ENCODE data around the gene TBC1D14. TPM values are rescaled to one million over a fixed set of nuclear protein-coding genes. Genes with fewer than 3 reads are reported as not detected.

The TBC1D14 gene
- total RNA-seq, 1 donor = 34.0 TPM

DNA sequence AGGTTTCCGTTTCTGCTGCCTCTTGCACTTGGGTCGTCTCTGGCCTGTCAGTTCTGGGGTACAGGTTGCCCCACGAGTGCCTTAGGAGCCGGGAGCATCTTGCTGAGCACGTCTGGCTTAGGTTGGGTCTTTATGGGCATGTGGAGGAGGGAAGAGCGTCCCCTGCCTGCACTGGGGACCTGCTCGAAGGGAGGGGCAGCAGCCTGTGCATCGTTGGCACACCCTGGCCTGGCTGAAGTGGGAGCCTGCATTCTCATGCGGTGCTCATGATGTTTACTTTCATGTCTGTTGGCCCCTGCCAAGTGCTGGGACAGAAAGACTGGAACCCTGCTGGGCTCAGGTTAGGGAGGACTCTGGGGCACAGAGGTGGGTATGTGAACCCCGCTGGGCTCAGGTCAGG is 109.7 kb downstream of the TBC1D14 start:
- H3K4me3 ChIP-seq (ENCODE audit: low read depth, low read length) = no peak overlapping the region
- no peak for DNase-seq (ENCODE audit: low read depth)
- TF ChIP-seq, protein P1, sequence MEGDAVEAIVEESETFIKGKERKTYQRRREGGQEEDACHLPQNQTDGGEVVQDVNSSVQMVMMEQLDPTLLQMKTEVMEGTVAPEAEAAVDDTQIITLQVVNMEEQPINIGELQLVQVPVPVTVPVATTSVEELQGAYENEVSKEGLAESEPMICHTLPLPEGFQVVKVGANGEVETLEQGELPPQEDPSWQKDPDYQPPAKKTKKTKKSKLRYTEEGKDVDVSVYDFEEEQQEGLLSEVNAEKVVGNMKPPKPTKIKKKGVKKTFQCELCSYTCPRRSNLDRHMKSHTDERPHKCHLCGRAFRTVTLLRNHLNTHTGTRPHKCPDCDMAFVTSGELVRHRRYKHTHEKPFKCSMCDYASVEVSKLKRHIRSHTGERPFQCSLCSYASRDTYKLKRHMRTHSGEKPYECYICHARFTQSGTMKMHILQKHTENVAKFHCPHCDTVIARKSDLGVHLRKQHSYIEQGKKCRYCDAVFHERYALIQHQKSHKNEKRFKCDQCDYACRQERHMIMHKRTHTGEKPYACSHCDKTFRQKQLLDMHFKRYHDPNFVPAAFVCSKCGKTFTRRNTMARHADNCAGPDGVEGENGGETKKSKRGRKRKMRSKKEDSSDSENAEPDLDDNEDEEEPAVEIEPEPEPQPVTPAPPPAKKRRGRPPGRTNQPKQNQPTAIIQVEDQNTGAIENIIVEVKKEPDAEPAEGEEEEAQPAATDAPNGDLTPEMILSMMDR (IDR thresholded peaks at IDR 0.05; ENCODE audit: insufficient read depth, low read length) = no peak

DNA sequence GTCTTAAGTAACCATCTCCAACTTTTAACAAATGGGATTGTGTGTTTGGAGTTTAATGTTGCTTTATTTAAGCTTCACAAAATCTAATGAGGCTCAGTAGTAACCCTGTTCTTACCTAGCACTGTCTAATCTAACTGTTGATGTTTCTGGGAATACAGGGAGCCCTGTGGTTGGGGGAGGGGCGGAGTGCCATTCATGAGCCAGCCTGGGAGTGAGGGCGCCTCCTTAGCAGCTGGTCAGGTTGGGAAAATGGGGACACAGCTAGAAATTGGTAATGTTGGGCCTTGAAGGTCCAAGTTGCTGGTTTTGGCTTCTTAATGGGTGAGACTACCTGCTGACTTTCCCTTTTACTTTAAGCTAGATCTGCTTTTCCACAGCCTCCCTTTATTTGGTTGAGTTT is 110.7 kb downstream of the TBC1D14 start:
- TF ChIP-seq, protein P1 (IDR thresholded peaks at IDR 0.05; ENCODE audit: insufficient read depth, low read length) = no peak
- DNase-seq (ENCODE audit: low read depth) = no peak

DNA sequence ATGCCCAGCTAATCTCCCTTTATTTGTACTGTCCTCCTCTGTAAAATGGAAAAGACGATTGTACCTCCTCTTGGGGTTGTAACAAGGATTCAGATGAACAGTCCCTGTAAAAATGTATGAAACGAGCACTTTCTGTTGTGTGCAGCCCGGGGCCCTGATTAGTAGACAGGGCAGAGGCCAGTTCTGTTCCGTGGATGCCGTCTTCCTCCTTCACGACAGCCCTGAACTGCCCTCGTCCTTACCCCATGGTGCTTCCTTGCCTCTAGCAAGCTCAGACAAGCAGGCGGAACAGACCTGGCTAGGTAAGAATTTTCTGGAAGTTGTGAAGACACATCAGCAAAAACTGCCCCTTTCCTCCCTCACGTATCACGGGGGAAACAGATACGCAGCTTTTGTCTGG is 111.2 kb downstream of the TBC1D14 start:
- TF ChIP-seq, protein P1 (IDR thresholded peaks at IDR 0.05; ENCODE audit: insufficient read depth, low read length) = no peak
- H3K4me3 ChIP-seq (ENCODE audit: low read depth, low read length) = no peak overlapping the region
- DNase-seq (ENCODE audit: low read depth) = no peak

More for the DNA sequence above, 110.7 kb downstream of the TBC1D14 start:
- no peak overlapping the region for H3K4me3 ChIP-seq (ENCODE audit: low read depth, low read length)

DNA sequence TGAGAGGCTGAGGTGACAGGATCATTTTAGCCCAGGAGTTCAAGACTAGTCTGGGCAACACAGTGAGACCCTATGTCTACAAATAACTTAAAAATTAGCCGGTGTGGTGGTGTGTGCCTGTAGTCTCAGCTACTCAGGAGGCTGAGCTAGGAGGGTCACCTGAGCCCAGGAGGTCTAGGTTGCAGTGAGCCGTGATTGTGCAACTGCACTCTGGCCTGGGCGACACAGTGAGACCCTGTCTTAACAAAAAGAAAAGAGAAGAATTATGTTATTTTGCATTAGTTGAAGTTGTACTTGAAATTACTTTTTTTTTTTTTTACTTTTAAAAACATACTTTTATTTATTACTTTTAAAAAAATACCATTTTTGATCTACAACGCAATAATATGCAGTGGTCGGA is 111.7 kb downstream of the TBC1D14 start:
- H3K4me3 ChIP-seq (ENCODE audit: low read depth, low read length) = no peak overlapping the region
- no peak for DNase-seq (ENCODE audit: low read depth)
- TF ChIP-seq, protein P1 (IDR thresholded peaks at IDR 0.05; ENCODE audit: insufficient read depth, low read length) = no peak

DNA sequence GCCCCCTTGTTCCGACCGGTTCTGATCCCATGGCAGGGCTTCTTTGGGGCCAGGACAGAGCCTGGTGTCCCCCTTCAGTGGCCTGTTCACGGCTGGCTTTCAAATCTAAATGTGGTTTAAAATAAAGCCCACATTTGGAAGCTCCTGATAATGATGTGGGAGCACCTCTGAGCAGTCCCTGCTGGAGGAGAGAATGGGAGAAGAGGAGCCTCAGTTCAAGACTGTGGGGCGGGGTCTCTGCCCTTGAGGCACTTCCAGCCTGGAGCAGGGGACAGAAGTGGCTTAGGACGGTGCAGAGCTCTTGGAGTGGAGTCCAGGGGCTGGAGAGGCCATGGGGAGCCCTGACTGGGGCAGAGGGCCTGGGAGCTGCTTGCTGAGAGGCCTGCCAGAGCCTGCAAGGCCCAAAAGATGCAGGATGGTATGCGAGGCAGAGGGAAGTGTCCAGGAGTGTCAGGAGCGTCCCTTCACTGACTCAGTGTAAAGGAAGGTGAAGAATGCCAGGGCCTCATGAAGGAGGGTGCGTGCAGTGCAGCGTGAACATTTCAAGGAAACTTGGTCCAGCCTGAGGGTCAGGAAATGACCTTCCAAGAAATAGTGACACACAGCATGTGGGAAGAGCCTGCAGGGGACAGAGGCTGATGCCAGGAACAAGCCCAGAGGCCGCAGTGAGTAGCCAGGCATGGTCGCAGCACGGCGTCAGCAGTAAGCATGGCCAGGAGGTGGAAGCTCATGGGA is 112.5 kb downstream of the TBC1D14 start:
- H3K4me3 ChIP-seq (ENCODE audit: low read depth, low read length) = no peak overlapping the region
- DNase-seq (ENCODE audit: low read depth) = peak; percentile 76
- TF ChIP-seq, protein P1 (IDR thresholded peaks at IDR 0.05; ENCODE audit: insufficient read depth, low read length) = no peak

DNA sequence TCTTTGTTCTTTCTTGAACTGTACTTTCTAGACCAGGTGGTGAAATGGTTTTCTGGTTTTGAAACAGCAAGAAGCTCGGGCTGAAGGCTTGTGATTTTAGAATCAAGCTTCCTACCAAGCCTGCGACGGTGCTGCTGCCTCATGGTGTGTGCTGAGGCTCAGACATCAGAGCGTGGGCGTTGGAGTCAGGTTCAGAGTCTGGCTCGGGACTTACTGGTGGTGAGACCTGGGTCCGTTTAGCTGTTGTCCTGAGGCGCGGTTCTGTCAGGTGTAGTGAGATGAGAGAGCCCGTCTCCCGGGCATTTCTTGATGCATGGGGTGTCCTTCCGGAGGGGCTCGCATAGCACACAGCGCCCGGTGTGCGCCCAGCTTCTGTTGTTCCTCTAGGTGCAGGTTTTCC is 113.9 kb downstream of the TBC1D14 start:
- TF ChIP-seq, protein P1 (IDR thresholded peaks at IDR 0.05; ENCODE audit: insufficient read depth, low read length) = no peak

DNA sequence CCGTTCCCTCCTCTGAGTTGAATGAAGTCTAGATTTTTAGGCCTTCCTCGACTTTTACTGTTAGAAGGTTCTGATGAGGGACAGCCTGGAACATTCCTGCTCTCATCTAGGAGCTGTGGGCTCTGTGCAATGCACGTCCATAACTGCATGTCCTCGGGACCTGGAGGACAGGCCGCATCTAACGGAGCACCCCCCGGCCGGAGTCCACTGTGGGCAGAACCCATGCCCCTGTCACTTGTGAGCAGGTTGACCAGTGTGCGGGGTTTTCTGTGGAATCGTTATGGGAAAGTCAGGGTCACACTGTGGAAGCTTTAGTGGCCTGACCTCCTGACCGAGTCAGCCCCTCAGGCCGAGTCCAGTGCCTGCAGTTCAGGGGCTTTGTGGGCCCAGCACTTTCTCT is 114.3 kb downstream of the TBC1D14 start:
- TF ChIP-seq, protein P1 (IDR thresholded peaks at IDR 0.05; ENCODE audit: insufficient read depth, low read length) = no peak
- no peak overlapping the region for H3K4me3 ChIP-seq (ENCODE audit: low read depth, low read length)
- DNase-seq (ENCODE audit: low read depth) = no peak

More for the DNA sequence above, 113.9 kb downstream of the TBC1D14 start:
- no peak overlapping the region for H3K4me3 ChIP-seq (ENCODE audit: low read depth, low read length)
- no peak for DNase-seq (ENCODE audit: low read depth)

All from fibroblast of the aortic adventitia (primary cell).